Hepatic stellate cell (primary cell): ENCODE measurements around the gene FER1L5.

Experiments used
- DNase-seq: peaks from one replicate; pipeline ENCODE4 v3.0.0; 2011; ENCODE audit warnings: low spot score

FER1L5 gene

DNA sequence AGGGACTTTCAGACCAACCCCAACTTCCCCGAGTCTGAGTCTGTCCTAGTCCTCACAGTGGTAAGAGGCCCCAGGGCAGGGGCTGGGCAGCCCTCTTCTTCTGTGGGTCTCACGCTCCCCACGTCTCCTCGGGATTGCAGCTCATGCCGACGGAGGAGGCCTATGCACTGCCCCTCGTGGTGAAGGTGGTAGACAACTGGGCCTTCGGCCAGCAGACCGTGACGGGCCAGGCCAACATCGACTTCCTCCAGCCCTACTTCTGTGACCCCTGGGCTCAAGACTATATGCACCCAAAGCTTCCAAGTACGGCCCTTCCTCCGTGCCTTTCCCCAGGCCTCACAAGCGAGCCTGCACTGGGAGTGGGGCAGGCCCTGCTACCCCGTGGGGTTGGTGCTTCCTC, 53.0 kb downstream of the FER1L5 start:
- DNase-seq: no peak

DNA sequence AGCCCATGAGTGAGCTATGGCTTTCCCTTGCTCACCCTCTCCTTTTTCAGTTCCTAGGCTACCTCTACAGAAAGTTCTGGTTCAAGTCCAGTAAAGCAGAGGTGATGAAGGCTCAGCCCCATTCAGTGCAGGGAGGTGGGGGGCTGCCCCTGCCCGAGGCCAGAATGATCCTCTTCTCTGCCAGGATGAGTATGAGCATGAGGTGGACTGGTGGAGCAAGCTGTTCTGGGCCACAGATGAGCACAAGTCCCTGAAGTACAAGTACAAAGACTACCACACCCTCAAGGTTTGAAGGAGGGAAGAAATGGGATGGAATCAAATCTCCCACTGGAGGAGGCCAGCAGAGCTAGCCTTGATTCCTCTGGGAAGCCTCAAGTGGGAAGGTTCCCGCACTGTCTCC, 54.9 kb downstream of the FER1L5 start:
- no peak for DNase-seq

DNA sequence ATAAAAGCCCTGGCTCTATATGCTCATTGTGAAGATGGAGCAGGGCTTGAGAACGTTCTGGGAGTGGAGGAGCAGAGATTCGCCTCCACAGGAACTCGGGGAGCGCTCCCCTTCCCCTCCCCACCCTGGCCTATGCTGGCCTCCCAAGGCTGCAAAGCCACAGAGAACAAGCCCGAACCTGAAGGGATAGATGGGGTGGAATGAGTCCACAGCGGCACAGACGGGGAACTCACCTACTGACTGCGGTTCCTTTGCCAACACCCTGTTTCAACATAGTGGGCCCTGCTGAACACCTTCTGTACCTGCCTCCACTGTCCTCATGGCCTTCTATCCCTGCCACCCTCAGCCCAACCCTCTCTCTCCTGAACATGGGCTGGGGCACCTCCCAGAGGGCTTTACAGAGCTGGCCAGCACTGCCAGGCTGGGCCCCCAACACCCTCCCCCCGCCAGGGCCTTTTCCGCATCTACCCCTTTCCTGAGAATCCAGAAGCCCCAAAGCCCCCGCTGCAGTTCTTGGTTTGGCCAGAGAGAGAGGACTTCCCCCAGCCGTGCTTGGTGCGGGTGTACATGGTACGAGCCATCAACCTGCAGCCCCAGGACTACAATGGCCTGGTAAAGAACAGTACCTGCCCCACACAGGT, 55.8 kb downstream of the FER1L5 start:
- no peak for DNase-seq

- DNase-seq: no peak
Measured at GRCh38 chr2:96699021-96699420, 56.5 kb downstream of the FER1L5 start.

DNA sequence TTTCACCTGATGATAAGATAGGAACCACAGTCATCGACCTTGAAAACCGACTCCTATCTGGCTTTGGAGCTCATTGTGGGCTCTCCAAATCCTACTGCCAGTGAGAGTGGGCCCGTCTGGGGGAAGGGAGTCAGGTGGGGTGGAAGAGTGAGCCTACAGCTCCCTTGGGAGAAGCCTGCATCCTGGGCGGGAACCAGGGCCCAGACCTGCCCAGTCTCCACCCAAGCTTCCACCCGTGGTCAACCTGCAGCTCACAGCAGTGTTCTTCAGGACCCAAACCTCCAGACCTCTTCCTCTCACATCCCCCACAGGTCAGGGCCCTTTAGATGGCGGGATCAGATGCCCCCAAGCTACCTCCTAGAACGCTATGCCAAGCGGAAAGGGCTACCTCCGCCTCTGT, 57.1 kb downstream of the FER1L5 start:
- no peak for DNase-seq

- DNase-seq: no peak
Measured at GRCh38 chr2:96700086-96700485, 57.5 kb downstream of the FER1L5 start.

- DNase-seq: no peak
Measured at GRCh38 chr2:96701636-96702035, 59.1 kb downstream of the FER1L5 start.

DNA sequence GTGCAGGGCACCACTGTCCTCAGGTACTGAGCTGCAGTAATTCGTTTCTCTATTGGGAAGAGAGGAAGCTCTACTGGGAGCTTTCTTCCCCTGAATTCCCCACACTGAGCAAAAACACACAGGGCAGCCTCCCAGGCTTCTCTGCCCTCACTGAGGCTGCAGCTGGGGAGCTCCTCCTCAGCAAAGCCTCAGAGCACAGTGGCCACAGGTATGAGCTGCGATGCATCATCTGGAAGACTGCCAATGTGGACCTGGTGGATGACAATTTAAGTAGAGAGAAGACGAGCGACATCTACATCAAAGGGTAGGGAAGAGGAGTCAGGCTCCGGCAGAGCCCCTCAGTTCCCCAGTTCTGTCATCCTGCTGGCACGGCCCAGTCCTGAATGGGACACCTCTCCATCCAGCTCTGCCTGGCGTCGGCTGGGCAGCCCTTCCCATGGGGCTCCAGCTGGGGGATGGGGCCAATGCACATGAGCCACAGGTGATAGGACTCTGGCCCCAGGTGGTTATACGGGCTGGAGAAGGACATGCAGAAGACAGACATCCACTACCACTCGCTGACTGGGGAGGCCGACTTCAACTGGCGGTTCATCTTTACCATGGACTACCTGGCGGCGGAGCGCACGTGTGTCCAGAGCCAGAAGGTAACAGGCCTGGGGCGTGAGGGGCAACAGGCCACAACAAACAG, 59.7 kb downstream of the FER1L5 start:
- DNase-seq: no peak

DNA sequence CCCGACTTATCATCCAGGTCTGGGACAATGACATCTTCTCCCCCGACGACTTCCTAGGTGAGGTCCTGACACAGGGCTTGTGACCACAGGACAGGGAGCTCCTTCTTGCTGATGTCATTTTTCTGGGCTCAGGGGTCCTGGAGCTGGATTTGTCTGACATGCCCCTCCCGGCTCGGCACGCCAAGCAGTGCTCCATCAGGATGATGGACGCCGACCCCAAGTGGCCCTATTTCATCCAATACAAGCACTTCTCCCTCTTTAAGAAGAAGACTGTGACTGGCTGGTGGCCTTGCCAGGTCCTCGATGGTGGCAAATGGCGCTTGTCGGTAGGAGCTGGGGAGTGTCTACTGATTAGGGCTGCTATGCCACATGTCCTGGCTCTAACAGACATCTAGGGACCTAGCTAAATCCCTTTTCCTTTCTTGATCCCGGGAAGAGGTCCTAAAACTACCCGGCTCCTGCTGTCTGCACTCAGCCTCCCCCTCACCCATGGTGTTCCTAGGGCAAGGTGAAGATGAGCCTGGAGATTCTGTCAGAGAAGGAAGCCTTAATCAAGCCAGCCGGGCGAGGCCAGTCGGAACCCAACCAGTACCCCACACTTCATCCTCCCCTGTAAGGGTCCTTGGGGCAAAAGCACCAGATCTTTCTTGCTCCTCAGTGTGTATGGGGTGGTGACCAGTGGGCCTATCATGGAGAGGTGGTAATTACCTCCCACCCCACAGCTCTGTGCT, 60.6 kb downstream of the FER1L5 start:
- no peak for DNase-seq

DNA sequence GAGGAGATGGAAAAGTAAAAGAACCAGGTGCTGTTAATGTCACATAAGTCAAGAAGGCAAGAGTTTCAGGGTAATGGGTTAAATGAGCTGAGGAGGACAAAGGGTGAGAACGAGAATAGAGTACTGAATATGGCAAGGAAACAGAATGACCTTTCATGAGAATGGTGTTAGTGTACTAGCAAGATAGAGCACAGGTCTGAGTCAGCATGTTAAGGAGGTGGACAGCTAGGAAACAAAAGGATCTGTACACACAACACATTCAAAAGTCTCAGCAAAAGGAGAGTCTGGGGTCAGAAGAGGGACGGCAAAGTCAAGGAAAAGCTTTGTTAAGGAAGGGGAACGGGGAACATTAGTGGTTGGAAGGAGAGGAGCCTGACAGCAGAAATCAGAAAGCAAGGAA, 68.4 kb downstream of the FER1L5 start:
- DNase-seq: no peak

DNA sequence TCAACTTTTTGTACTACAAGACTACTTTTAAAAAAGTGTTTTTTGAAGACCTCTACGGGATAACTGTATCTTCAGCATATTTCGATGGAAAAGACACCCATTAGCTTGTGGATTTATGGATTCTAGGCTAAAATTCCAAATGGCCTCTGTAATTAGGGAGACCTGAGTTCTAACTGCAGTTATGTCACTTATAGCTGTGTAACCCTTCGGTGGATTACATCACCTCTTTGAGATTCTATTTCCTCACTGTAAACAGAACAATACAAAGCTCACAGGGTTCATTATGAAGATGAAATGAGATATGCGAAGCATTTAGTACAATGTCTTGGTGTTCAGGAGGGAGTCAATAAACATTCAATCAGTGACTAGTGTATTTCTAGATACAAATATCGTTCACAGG, 73.1 kb downstream of the FER1L5 start:
- no peak for DNase-seq

DNA sequence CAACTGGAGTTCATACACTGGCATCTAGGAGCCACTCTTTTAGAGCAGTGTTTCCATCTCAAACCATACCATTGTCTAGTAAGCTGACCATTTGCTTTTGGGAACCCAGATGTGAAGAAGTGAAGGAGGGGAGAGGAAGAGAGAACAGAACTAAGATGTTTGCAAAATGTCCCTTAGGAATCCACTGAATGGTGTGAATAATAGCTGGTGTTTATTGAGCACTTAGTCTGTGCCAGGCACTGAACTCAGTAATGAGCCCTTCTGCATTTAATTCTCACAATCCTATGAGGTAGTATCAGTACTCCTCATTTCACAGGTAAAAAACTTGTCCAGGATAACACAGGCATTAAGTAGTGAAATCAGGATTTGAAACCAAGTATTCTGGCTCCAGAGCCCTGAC, 73.8 kb downstream of the FER1L5 start:
- no peak for DNase-seq

DNA sequence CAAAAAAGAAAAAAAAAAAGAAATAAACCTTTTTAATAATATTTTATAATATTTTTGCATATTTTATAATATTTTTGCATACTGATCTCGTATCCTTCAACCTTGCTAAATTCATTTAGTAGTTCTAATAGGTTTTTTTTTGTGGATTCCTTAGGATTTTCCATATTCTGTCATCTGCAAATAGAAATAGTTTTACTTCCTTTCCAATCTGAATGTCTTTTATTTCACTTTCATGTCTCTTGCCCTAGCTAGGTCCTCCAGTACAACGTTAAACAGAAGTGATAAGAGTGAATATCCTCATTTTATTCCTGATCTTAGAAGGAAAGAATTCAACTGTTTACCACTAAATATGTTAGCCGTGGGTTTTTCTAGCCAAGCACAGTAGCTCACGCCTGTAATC, 83.6 kb downstream of the FER1L5 start:
- no peak for DNase-seq

- no peak for DNase-seq
Measured at GRCh38 chr2:96727431-96727830, 84.9 kb downstream of the FER1L5 start.

GRCh38 chr2:96729748-96730147, 87.2 kb downstream of the FER1L5 start:
- DNase-seq: no peak

- DNase-seq: no peak
Measured at GRCh38 chr2:96730212-96730611, 87.6 kb downstream of the FER1L5 start.

- DNase-seq: no peak
Measured at GRCh38 chr2:96733931-96734330, 91.4 kb downstream of the FER1L5 start.

DNA sequence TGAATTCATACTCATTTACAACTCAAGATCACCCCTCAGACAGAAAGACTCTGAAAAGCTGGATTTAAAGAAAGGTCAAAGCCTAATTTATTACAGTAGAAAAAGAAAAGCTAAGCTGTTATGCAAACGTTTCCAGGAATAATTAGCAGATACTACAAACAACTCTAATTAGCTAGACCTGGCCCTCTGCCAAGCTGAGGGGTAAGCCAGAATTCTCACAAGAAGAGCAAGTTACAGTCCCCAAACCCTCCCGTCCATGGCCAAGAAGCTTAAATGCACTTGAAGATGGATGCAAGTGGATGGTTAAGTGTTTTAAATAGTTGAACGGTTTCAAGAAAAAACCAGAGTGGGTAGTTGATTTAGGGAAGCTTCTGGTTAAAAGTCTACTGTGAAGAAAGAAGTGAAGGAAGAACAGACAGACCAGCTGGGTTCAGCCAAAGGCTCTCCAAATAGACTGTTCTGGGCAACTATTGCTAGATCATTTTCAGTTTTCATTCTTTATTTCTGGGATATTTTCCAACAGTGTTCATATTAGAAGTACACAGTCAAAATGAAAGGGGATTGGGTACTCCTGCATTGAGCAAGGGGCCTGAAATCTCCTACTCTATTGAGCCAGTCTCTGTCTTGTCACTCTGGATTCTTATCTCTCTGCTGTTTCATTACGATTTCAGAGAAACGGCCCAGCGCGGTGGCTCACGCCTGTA, 92.5 kb downstream of the FER1L5 start:
- DNase-seq: no peak

GRCh38 chr2:96737251-96737650, 94.7 kb downstream of the FER1L5 start:
- no peak for DNase-seq

GRCh38 chr2:96737831-96738230, 95.3 kb downstream of the FER1L5 start:
- no peak for DNase-seq

DNA sequence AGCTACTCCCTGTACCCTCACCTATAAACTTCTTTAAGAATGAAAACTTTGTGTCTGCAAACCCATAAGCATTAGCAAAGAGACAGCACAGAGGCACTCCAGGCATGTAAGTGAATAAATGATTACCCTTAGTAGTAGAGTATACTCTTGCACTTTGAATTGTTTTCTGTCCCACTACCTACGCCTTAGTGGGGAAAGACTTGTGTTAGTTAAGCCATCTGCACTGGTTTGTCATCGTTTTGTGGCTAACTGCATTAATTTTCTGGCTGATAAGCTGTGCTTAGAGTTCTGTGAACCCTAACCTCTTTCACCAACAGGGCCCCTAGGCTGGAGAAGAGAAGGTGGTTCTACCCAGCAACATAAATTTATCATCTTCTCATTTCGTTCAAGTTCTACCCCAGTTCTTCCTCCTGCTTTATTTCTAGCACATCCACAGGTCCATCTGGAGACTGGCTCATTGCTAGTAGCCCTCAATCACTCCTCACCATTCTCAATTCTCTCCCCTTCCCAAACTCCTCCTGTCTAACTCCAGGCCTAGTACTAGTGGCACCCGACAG, 96.6 kb downstream of the FER1L5 start:
- no peak for DNase-seq

GRCh38 chr2:96739633-96740428, 97.3 kb downstream of the FER1L5 start, which contains the start of gene LMAN2L:
Gene LMAN2L (minus strand): TSS chr2:96740064. CDS start chr2:96740040, 24 bp downstream.
- DNase-seq: peak; percentile 97
